Smooth muscle cell of the brain vasculature (primary cell): Measurements from ENCODE around the gene AKAP10.
"Not testable (repeated sequence)": the region's sequence is repeated elsewhere in the genome, so short reads cannot be mapped to it uniquely, and the experiment has no call there.

Experiments
- DNase-seq: peaks from one replicate; pipeline ENCODE4 v3.0.0-alpha.2; 2012; ENCODE audit warnings: low read depth, low spot score

Gene AKAP10

GRCh38 chr17:19867329-19868078 is 110.1 kb downstream of the AKAP10 start, which contains the start of gene ULK2:
TSS of gene ULK2 (minus strand) at chr17:19867936. CDS start at chr17:19867417, 519 bp downstream.
- peak; percentile 36 for DNase-seq

- no peak for DNase-seq
These were observed 110.6 kb downstream of the AKAP10 start for GRCh38 chr17:19867079-19867328.

GRCh38 chr17:19865021-19865420 is 112.6 kb downstream of the AKAP10 start:
- no peak for DNase-seq

GRCh38 chr17:19860647-19861177 is 116.9 kb downstream of the AKAP10 start:
- DNase-seq: not testable (repeated sequence)

GRCh38 chr17:19857640-19858039 is 120.0 kb downstream of the AKAP10 start:
- DNase-seq: no peak
